Regular cardiac myocyte (primary cell): ENCODE data around the gene CLEC12A. TPM values are rescaled to one million over a fixed set of nuclear protein-coding genes. Genes with fewer than 3 reads are reported as not detected.

Experiments used
- total RNA-seq: library from RNA; depleted of rRNA; stranded (reverse); fragments of >200 nt; gene quantifications from 2 replicates; pipeline ENCODE4 v1.2.3, GENCODE V29; 2014

Gene CLEC12A
- not detected in 2 replicates for total RNA-seq

DNA sequence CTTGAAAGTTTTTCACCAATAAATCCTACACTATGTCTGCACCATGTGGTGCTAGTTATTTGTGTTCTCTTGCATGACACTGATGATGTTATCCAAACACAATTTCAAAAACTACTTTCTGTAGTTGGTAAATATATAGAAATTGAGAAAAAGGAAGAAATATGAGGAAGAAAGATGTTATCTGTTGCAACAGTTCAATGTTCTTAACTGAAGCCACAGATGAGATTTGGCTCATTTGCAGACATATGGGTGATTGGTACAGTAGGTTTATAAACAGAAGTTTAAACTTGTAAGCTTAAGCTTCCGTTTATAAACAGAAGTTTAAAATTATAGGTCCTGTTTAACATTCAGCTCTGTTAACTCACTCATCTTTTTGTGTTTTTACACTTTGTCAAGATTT, at the start of gene CLEC12A:
Gene CLEC12A (plus strand): TSS at position 229 of the 400 bp plus-strand sequence. CDS start 188 bp downstream, outside the sequence.

DNA sequence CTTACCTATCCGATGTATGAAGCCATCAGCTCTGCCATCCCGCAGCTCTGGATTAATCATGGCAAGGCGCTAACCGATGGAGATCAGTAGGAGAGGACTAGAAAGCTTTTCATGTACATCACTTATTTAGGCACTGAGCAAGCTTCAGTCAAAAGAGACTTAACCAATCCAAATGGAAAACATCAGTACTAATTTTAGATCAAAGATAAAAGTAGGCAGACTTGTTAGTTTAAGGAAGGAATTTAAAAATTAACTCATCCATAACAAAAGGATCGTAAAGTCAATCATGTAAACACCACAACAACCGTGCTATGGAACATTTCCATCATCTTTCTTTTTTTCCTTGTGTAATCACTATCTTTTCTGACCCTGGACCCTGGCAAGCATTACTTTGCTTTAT, 38.9 kb upstream of the CLEC12A start, which contains the start of gene CLEC2A:
Gene CLEC2A (minus strand): TSS at position 101 of the 400 bp plus-strand sequence. CDS start 41 bp downstream, at position 60.

DNA sequence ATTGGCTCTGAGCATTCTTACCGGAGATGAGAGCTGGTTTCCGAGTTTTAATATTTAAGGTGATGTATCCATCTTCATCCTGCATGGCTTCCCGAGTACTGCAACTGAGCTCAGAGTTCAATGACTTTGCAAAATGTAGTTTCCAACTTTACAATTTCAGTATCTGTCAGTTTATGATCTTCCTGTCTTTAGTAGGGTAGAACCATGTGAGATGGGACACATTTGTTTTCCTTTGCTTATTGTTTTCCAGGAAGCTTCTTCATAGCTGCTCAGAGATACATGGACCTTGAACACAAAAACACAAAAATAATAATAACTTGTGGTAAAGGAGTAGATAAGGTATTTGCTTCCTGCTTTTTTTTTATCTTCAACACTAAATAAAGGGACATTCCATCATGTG, 27.8 kb downstream of the CLEC12A start, which contains the start of gene CLEC1B:
Gene CLEC1B (minus strand): TSS at position 106 of the 400 bp plus-strand sequence. CDS start 21 bp downstream, at position 85.

DNA sequence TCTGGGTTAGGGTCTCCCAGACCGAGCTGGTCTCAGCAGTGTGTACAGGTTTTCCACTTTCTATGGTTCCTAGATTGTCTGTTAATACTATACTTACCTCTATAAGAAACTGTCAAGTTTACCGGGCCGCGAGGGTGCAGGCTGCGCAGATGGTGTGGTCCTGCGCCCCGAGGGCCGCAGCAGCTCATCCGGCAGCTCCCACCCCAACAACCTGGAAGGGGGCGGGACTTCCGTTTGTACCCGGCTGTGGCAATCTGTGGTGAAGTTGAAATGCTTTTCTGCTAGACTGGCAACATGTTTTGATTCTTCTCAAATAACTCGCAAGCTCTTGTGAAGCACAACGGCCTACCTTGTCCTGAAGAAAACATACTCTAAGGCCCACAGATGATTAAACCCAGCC, 59.2 kb downstream of the CLEC12A start, which contains the start of gene CLEC9A:
Gene CLEC9A (plus strand): TSS at position 237 of the 400 bp plus-strand sequence. CDS start 22,006 bp downstream, outside the sequence.

Other genes starting within 250 kb of the CLEC12A start
- not detected in 2 replicates for gene CLECL1, start 238.3 kb upstream of the CLEC12A start, total RNA-seq
- not detected in 2 replicates for gene CD69, start 210.5 kb upstream of the CLEC12A start, total RNA-seq
- gene KLRF1, start 143.9 kb upstream of the CLEC12A start, total RNA-seq, result not detected in 2 replicates
- 15.1 and 24.2 TPM in 2 replicates for gene CLEC2B, start 102.1 kb upstream of the CLEC12A start, total RNA-seq
- gene KLRF2, start 89.9 kb upstream of the CLEC12A start, total RNA-seq, result not detected in 2 replicates
- gene CLEC2A, start 39.0 kb upstream of the CLEC12A start, total RNA-seq, result not detected in 2 replicates
- gene CLEC1B, start 27.7 kb downstream of the CLEC12A start, total RNA-seq, result not detected in 2 replicates
- gene CLEC12B, start 39.2 kb downstream of the CLEC12A start, total RNA-seq, result not detected in 2 replicates
- not detected in 2 replicates for gene CLEC9A, start 59.3 kb downstream of the CLEC12A start, total RNA-seq
- gene CLEC1A, start 127.6 kb downstream of the CLEC12A start, total RNA-seq, result under 0.01 TPM in 1 of 2 replicates, not detected in the other
- gene CLEC7A, start 158.8 kb downstream of the CLEC12A start, total RNA-seq, result not detected in 2 replicates
- gene OLR1, start 200.7 kb downstream of the CLEC12A start, total RNA-seq, result 1.2 and 1.4 TPM in 2 replicates
- gene TMEM52B, start 207.6 kb downstream of the CLEC12A start, total RNA-seq, result under 0.01 and 0.56 TPM in 2 replicates
- 23.0 and 105 TPM in 2 replicates for gene GABARAPL1, start 241.5 kb downstream of the CLEC12A start, total RNA-seq